GM18870 (cell line): ENCODE measurements around the gene CA4.

Experiments
- ATAC-seq: cut with Tn5 transposase; IDR thresholded peaks from one replicate; pipeline ENCODE4 v1.9.1; 2021; ENCODE audit warnings: moderate library complexity; ENCODE audit not compliant: unreplicated experiment

The CA4 gene

DNA sequence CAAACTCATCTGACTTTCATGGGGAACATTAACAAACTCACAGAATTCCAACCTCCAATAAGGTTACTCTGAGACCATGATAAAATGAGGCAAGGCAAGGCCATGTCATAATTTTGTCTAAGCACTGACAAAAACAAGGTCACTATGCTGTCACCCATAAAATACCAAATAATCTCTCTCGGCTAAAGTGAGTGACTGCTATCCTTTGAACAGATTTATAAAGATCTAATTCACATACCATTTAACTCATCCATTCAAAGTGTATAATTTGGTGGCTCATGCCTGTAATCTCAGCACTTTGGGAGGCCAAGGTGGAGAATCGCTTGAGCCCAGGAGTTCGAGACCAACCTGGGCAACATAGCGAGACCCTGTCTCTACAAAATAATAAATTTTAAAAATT lies 20.6 kb upstream of the CA4 start:
- no peak for ATAC-seq

DNA sequence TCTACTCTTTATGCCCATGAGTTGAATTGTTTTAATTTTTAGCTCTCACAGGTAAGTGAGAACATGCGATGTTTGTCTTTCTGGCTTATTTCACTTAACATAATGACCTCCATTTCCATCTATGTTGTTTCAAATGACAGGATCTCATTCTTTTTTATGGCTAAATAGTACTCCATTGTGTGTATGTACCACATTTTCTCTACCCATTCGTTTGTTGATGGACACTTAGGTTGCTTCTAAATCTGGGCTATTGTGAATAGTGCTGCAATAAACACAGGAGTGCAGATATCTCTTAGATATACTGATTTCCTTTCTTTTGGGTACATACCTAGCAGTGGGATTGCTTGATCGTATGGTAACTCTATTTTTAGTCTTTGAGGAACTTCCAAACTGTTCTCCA lies 19.3 kb upstream of the CA4 start:
- ATAC-seq: no peak

DNA sequence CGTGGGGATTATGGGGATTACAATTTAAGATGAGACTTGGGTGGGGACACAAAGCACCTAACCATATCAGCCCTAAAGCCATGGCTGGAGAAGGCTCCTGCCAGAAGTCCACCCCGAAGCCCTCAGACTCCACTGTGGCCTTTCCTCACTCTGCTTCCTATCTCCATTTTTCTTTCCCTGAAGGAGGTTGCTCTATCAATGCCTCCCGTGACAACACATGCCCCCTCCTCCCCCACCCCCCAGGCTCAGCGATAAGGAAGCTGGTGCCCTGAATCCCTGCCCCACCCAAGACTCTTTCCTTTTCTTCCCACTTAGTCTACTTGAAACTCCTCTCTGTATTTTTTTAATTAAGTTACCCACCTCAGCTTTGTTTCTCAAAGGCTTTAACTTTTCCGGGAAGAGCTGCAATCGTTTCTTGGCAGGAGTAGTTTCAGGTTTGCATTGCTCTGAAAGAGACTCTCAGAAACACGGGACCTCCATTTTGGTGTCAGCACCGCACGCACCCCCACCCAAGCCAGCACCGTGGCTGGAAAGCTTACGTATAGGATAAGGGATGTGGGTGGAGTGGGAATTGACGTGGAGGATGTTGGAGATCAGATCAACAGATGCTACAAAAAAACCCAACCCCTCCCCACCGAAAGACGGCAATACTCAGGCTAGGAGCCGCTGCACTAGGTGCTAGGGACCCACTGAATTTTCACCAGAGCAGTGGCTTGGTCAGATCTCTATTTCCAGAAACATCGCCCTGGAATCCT lies 15.2 kb upstream of the CA4 start:
- ATAC-seq: no peak

DNA sequence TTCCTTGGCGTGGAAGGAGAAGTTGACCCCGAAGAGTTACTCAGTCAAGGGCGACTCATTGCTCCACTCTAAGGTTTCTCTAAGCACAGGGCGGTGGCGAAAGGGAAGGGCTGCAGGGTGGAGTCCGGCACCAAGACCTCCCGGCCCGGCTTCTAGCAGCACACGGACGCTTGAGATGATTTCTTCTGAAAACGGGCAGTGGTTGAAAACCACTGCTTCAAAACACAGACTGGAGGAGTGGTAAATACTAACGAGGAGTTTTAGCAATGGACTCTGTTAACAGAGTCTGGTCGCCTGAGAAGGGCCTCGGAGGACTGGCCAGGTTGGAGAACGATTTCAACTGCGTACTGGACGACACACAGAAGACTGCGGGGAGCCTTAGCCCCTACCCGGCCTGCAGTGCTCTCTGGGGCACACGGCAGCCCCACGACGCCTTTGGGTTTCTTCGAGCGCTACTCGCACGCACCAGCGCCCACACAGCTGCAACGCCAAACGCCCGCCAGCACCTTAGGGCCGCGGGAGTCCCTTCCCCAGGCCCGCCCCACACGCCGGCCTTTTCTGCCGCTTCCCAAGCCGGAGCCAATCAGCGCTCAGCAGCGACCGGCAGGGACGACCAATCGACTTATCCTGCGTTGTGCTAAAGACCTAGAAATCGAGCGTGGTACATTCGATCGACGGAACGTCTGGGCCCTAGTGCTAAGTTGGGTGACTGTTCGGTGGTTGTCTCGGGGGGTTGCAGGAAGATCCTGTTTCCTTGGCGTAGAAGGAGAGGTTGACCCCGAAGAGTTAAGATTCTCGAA lies 14.4 kb upstream of the CA4 start:
- peak; percentile 73 for ATAC-seq

DNA sequence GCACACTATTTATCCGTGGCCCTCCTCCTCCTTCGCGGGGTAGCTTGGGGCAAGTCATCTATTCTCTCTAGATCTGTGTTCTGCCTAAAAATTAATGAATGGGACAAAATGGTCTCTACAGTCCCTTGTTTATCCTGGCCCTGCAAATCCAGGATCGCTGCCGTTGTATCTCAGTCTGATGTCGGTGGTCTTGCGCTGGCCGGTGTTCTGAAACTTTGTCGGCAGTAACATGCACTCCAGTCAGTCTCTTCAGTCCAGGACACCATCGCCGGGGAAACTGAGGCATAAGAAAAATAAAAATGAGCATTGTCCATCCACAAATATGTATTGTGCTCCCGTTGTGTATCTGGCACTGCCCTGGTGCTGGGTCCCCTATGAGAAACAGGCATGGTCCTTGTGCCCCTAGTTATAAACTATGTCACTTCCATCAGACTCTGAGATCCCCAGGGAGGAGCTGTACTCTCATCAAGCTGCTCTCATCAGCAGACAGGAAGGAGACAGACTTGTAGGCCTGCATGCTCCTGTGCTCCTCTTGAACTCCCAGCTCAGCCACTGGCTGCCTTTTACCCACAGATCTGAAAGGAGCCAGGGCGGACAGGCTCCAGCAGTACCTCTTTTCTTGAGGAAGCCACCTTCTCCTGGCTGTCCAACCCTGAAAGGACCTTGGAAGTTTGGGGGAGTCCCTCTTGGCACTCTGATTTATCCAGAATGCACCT lies 13.7 kb upstream of the CA4 start:
- no peak for ATAC-seq

DNA sequence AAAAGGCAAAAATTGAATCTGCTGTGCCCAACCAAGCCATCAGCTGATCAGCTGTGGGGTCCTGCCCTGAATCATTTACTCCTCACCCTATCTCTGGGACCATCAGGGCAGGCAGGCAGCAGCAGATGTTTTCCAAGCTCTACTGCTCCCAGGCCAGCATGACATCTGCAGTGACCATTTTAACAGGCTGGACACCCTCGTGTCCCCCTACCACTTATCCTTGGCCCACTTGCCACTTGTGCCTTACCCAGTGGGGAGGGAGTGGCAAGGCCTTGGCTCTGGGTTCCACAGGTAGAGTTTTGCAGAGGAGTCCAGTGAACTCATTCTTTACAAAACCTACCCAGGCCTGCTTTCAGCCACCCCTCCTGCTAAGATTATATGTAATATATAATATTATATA lies 12.0 kb upstream of the CA4 start:
- ATAC-seq: no peak

DNA sequence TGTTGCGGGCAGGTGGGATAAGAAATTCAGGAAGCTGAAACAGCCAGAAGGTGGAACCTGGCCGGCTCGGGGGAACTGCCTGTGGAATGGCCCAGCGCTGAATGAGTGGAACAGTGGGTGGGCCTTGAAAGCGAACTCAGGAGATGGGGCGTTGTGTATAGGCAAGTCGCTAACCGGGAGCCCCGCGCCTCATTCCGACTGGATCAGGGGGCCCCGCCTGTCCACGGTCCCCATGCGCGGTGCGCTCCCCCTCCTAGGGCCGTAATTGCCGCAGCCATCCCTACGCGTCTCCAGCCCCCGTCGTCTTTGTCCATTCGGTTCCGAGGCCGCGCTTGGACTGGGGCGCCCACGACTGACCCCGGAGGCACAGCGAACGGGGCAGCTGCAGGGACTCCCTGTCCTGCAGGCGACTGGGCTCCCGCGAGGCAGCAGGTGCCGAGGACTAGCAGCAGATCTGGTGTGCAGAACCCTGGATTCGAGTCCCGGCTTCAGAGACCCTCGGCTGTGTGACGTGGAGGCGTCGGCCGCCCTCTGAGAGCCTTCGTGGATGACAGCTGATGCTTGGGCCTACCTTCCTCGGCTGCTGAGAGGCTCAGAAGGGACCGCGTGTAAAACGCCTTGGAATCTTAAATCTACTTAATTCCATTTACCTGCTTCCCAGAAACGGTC lies 10.9 kb upstream of the CA4 start:
- ATAC-seq: no peak

DNA sequence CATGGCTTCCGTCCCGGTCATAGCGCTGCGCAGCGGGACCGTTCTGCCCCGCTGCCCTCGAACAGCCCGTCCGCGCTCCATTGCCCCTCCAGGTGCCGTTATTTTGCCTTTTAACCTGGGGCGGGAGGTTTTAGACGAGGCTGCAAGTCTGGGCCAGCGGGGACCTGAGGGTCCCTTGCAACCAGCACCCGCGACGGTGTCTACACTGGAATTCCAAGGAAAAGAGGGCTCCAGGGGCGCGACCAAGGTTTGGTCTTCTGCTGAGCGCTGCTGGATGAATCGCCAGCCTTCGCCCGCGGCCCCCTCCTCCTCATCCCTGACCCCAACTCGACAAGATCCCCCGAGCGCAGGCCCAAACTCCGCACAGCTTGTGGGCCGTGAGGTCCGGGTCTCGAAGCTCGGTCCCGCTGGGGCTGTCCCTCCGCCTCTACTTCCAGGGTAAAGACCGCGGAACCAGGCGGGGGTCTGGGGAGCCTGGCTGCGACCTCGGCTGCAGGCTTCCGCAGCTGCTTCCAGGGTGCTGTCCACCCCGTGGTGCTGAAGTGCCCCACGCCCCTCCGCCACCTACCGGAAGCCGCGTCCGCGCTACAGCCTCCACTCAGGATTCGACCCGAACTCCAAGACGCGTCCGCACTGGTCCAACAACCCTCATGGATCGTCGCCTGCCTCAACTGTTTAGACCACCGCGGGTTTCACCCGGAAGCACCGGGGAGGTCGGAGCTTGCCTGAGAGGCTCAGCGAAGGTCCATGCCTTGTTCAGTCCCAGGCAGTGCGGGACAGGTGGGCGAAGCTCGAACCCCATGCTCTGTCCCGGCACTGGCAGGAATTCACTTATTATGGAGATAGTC lies 10.1 kb upstream of the CA4 start:
- no peak for ATAC-seq

DNA sequence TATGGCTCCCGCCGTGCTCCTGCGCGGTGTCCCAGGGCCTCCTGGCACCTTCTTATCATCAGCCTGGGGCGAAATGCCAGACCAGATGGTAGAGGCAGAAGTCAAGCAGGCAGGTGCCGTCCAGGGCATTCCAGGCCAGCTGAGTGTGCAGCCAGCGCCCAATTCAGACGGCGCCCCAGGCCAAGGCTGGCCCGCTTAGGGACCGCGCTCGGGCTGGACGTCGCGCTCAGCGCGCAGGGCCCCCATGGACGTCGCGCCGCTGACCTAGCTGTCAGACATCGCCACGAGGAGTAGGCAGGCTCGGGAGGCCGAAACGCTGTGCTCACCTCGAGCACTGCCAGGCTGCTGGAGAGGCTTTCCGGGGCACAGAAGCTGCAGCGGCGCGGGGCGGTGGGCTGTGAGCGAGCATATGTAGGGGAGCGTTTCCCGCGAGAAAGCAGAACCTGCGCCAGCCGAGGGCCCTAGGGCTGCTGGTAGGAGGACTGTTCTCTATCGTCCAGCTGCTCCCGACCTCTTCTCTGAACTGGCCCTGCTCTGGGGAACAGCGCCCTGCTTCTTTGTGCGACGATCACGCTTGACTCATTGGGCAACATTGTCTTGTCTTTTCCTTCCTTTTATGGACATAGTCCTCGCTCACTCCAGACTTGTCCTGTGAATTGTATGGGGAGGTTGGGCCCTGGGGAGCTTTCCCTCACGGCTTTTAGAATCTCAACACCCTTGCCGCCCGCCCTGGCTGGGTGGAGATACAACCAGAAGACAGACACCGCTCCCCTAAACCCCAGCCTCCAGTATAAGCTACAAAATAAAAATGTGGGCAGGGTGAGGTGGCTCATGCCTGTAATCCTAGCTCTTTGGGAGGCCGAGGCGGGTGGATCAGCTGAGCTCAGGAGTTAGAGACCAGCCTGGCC lies 8.4 kb upstream of the CA4 start:
- ATAC-seq: no peak

DNA sequence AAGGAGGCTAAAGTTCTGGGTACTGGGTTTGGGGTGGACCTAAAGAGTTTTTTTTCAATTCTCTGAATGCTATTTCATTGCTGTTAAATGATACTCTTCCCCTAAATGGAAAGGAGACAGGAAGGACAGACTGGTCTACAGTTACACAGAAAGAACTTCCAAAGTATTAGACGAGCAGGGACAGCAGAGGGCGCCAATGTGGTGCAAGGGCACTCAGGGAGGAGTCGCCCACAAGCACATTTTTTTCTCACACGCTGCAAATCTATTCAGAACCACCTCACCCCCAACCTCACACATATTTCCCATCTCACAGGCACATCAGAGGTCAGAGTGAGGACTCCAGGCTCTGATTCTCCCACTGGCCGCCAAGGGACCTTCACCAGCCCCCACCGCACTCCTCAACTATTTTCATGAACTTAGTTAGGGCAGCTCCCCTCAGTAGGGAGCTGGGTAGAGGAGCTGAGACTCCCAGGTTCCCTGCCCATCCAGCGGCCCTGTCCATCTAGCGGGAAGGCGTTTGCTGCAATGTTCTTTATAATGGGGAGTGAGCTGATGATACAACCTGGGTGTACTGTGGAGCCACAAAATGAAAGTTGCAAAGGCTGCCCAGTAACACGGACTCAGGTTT lies 6.8 kb upstream of the CA4 start:
- ATAC-seq: no peak

DNA sequence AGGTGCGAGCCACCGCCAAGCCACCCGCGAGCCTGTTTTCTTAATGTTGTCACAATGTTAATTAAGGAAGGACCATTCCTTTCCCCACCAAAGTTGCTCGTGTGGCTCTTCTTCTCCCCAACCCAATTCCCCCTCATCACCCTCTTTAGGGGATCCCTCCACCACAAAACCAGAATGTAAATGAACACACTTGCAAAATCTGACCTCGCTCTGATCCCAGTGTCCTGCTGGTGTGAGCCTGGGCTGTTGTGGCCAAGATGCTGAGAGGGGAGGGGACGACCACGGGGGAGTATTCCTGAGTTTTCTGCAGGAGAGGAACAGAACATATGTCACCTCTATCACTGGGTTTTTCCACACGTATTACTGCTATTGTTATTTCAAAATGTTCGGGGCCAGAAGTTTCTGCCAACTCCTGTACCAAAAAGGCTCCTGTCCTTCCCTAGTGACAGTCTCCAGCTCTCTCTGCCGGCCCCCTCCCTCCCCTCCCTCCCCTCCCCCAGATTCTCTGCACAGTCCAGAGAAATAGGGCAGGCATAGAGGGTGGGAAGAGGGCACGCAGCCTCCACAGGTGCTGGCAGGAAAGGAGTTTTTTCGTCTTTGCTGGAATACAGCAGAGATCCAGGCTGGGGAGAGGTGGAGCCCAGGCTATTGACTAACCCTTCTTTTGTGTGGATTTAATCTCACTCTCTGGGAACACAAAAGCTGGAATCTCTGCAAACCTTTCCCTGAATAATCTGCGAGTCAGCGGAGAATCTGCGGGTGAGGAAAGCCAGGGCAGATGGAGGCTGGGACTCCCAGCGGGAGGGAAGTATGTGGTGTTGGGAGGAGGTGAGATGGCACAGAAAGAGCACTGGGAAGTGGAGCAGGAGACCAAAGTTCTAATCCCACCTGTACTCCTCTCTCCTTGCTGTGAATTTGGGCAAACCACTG lies 4.5 kb upstream of the CA4 start:
- no peak for ATAC-seq

DNA sequence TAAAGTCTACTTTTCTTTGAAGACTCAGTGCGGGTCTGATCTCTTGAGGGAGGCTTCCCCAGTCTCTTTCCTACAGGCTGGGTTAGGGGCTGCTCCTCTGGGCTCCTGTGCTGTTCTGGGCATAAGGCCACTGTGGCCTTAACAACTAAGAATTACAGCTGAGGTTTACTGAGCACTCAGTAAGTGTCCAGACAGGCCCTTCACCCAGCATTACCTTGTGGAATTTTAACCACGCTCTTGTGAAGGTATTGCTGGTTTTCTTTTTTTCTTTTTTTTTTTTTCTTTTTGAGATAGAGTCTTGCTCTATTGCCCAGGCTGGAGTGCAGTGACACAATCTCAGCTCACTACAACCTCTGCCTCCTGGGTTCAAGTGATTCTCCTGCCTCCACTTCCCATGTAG lies 3.6 kb upstream of the CA4 start:
- no peak for ATAC-seq

DNA sequence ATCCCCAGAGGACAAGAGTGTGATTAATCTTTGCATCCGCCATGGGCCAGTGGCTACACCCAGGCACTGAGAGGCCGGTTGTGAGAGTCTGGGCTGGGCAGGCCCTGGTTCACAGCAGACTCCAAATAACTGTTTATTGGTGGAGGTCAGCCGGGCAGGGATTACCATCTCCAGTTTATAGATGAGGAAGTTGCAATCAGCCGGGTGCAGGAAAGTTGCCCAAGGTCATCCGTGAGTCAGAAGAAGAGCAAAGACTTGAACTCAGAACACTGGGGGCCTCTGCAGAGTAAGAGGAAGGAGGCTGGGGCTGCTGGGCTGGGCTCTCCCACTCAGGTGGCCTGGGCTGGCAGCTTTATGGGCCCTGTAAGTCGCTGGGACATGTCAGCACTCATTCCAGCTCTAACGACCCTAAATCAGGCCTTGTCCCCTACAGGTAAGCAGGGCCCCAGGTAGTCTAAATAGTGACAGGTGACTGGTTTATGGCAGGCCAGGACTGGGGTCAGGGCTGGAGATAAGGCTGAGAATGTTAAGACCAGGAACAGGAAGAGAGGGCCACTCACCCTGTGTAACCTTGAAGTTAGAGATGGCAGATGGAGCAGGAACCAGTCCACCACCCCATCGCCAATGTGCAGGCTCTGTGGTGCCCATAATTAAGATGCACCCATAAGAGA lies 2.1 kb upstream of the CA4 start:
- no peak for ATAC-seq

DNA sequence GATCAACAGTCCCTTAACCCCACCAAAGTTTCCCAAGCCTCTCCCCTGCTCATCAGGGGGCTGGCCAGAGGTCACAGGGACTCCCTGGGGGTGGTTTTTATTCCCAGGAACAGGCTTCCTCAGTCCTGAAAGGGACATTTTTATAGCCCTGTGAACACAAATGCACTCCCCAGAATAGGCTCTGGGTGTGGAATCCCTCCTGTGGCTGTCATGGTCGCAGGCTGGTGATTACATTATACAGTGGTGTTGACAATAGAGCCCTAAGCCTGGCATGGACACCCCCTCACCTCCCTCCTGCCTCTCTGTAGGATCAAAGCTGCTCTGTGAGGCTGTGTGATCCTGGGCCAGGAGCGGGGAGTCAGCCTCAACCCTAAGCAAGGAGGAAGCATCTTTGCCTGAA lies 1.4 kb upstream of the CA4 start:
- no peak for ATAC-seq

DNA sequence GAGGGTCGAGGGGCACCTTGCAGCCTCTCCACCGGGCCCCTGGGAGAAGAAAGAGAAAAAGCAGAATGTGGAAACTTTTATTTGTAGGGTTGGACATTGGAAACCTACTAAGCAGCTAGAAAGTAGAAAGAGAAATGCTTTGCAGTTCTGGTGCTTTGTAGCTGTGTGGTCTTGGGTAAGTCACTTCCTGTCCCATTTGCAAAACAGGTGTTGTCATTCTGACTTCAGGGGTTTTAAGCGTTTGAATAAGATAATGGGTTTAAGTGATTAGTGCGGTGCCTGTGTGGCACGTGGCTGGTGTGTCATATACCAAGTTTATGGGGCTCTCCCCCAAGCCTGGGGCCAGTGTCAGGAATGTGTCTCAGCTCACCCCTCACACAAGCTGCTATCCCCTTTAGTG lies 1.6 kb downstream of the CA4 start:
- no peak for ATAC-seq

DNA sequence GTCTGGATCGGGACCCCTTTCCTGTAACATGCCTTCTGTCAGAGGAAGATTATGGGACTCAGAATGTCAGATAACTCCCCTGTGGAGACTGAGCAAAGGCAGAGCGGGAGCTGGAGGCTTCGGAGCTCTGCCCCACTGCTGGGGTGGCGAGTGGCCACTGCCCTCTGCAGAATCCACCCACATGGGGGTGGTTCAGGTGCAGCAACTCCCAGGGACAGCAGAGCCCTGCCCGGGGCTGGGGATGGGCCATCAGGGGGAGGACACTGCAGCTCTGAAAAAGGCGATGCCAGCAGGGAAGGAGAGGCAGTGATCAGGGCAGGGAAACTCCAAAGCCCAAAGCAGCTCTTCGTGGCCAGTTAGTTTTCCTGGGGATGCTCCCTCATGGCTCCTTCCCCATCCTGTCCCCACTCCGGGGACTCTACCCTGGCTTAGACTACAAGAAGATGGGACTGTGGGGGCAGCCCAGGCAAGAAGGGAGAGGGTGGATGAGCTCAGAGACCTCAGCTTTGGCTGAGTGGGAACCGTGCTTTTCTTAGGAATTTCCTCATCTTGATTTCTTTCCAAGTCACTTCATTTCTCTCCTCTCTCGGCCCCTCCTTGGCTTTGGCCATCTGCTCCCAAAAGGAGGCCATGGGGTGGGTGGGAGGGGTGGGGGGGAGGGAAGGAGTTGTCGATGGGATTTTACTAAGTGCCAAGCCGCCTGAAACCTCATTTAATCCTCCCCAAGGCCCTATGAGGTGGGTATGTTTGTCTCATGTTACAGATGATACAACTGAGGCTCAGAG lies 4.0 kb downstream of the CA4 start:
- ATAC-seq: no peak
